Right lobe of liver (tissue), 6 donors: ENCODE data around the gene MKNK1. TPM values are rescaled to one million over a fixed set of nuclear protein-coding genes. Genes with fewer than 3 reads are reported as not detected.

Experiments used
- ATAC-seq, 4 donors: fragments of 200-7000 bp; cut with Tn5 transposase; one replicate each; pipeline ENCODE4 v1.9.1; 2020; ENCODE audit warnings: mild to moderate bottlenecking in 4 of 4, moderate library complexity in 4 of 4
- DNase-seq, 3 donors: peaks; one replicate each; pipeline ENCODE4 v3.0.0-alpha.2; 2020
- H3K27ac ChIP-seq, 3 donors: fragments of 200-600 bp; one replicate each; pipeline ENCODE4 v1.8.0; 2022
- H3K27me3 ChIP-seq, 2 donors: fragments of 200-600 bp; one replicate each; pipeline ENCODE4 v1.8.0; 2022
- H3K36me3 ChIP-seq, 4 donors: fragments of 200-600 bp; sonication (generic) in 1 of 4; one replicate each; pipeline versions ENCODE4 v1.5.1 to v1.8.0; 2017 to 2022; ENCODE audit warnings: control low read depth in 1 of 4
- H3K4me1 ChIP-seq, 4 donors: fragments of 200-600 bp; sonication (generic) in 1 of 4; one replicate each; pipeline versions ENCODE4 v1.5.1 to v1.8.0; 2017 to 2022; ENCODE audit warnings: control low read depth in 1 of 4
- H3K4me3 ChIP-seq, 3 donors: fragments of 200-600 bp; one replicate each; pipeline ENCODE4 v1.8.0; 2022
- H3K9me3 ChIP-seq, 4 donors: fragments of 200-600 bp; sonication (generic) in 1 of 4; one replicate each; pipeline versions ENCODE4 v1.5.1 to v1.8.0; 2017 to 2022; ENCODE audit warnings: control low read depth in 1 of 4
- CTCF ChIP-seq, 4 donors: fragments of 200-600 bp in 3 of 4; fragments of 450-650 bp in 1 of 4; IDR thresholded peaks; one replicate each; pipeline versions ENCODE4 v1.5.1 to v1.8.0; 2016 to 2022; ENCODE audit warnings: antibody characterized with exemption in 4 of 4, mild to moderate bottlenecking in 2 of 4
- POLR2A ChIP-seq: fragments of 450-650 bp; IDR thresholded peaks from one replicate; pipeline ENCODE4 v1.6.1; 2017; ENCODE audit warnings: antibody characterized with exemption, mild to moderate bottlenecking
- WGBS: methylation state at CpG from one replicate; pipeline ENCODE4 v1.1.6; 2018; ENCODE audit warnings: low coverage, low lambda C conversion rate; ENCODE audit not compliant: insufficient coverage; ENCODE audit errors: missing lambda C conversion rate; 5-methylcytosine and 5-hydroxymethylcytosine counted together
- intact Hi-C, 2 donors: fragments of 100-400 bp; cut with DNase I; formaldehyde crosslinking; loops; one replicate each; pipeline versions ENCODE4 v1.11.2 to v1.14.1; 2022
- total RNA-seq, 6 experiments: library from RNA; depleted of rRNA in 2 of 6; stranded (reverse); fragments of >200 nt in 2 of 6; fragmentation: NEBNext Ultra II Directional in 3 of 6; extraction: Animal tissue kit (Norgen Biotek cat#: 25700) in 3 of 6; gene quantifications; one replicate each; pipeline versions ENCODE4 v1.1.0 to v1.2.4, GENCODE V29; 2016 to 2023
- donor health status: DM: no; HTN: yes; CAD: no.
- donor health status: DM: no; HTN: no; CAD: no.
- donor health status: DM: no; HTN: no; CAD: no.
- donor health status: DM: no; HTN: yes; CAD: no.
- donor health status: DM: no; HTN: yes; CAD: no.

The MKNK1 gene
- total RNA-seq, 6 experiments from 2014 or later: 17.5 to 27.2 (median 20.8) TPM

- TF ChIP-seq POLR2A (no peak), CTCF (IDR thresholded peaks at IDR 0.05) (no peak)
- H3K27ac ChIP-seq: peak overlapping the region; percentile 54 to 71 (median 70)
- H3K4me3 ChIP-seq: peak overlapping the region; percentile 81 to 92 (median 83)
- WGBS: 0% methylated on average over 2 of the region's 2 CpGs
- H3K36me3 ChIP-seq: no peaks in the 10 kb centered on the region
- DNase-seq (no peak), ATAC-seq (peak in 3 of 4 donors; percentile 1 to 2 (median 2))
- H3K27me3 ChIP-seq: no peaks in the 10 kb centered on the region
- H3K9me3 ChIP-seq: no peaks in the 10 kb centered on the region
- H3K4me1 ChIP-seq: peaks cover 0 to 14% (median 2%) of the 10 kb centered on the region in 4 donors
- intact Hi-C loops: no loop called here
Observed at GRCh38 chr1:46603481-46603857, 599 bp downstream of the MKNK1 start.

- Histone ChIP-seq H3K36me3 (no peaks in the 10 kb centered on the region), H3K4me3 (no peak overlapping the region), H3K4me1 (peaks cover 0 to 14% (median 2%) of the 10 kb centered on the region in 4 donors), H3K27me3 (no peaks in the 10 kb centered on the region), H3K9me3 (no peaks in the 10 kb centered on the region), H3K27ac (no peak overlapping the region)
- TF ChIP-seq POLR2A: no peak
- no peak for TF ChIP-seq CTCF (IDR thresholded peaks at IDR 0.05)
- ATAC-seq (no peak), DNase-seq (no peak)
- intact Hi-C loops: no loop called here
- WGBS: 88% methylated on average over 3 of the region's 3 CpGs
Observed at GRCh38 chr1:46601257-46602007, 2.6 kb downstream of the MKNK1 start.

- H3K4me3 ChIP-seq: no peak overlapping the region
- TF ChIP-seq CTCF (IDR thresholded peaks at IDR 0.05) (no peak), POLR2A (no peak)
- H3K27me3 ChIP-seq: no peaks in the 10 kb centered on the region
- 88% methylated on average over 6 of the region's 9 CpGs for WGBS
- no peaks in the 10 kb centered on the region for H3K36me3 ChIP-seq
- peaks cover 0 to 8% (median 0%) of the 10 kb centered on the region in 4 donors for H3K4me1 ChIP-seq
- intact Hi-C loops: no loop called here
- ATAC-seq: no peak
- DNase-seq: no peak
- no peak overlapping the region for H3K27ac ChIP-seq
- H3K9me3 ChIP-seq: no peaks in the 10 kb centered on the region
Observed at GRCh38 chr1:46599059-46599970, 4.8 kb downstream of the MKNK1 start.

GRCh38 chr1:46596846-46597245 is 7.2 kb downstream of the MKNK1 start:
- intact Hi-C loops: no loop called here
- no peak for TF ChIP-seq POLR2A
- TF ChIP-seq CTCF (IDR thresholded peaks at IDR 0.05): no peak
- 100% methylated on average over 2 of the region's 3 CpGs for WGBS

More at GRCh38 chr1:46596846-46597245, 7.2 kb downstream of the MKNK1 start:
- DNase-seq (no peak), ATAC-seq (no peak)
- Histone ChIP-seq H3K4me1 (no peaks in the 10 kb centered on the region), H3K36me3 (peaks cover 0 to 22% (median 9%) of the 10 kb centered on the region in 4 donors), H3K4me3 (no peak overlapping the region), H3K27me3 (no peaks in the 10 kb centered on the region), H3K9me3 (no peaks in the 10 kb centered on the region), H3K27ac (no peak overlapping the region)
